IMR-90 (cell line): ENCODE measurements around the gene ZNF571. TPM values are rescaled to one million over a fixed set of nuclear protein-coding genes. Genes with fewer than 3 reads are reported as not detected.

Source experiments
- ATAC-seq: fragments of 200-7000 bp; cut with Tn5 transposase; 2 replicates; pipeline ENCODE4 v1.9.1; 2020; ENCODE audit warnings: low read depth, mild to moderate bottlenecking, moderate library complexity
- BruUV-seq: library from RNA; stranded (reverse); fragments of 400-500 nt; replicated peaks from 2 replicates; lab custom pipeline; 2021; lab: Mats Ljungman, UMichigan
- CTCF ChIA-PET: fragments of 300-600 bp; formaldehyde crosslinking; extraction: SDS; loops from one replicate; lab custom pipeline; 2021; ENCODE audit warnings: antibody characterized with exemption; lab: Yijun Ruan, JAX
- POLR2A ChIA-PET: fragments of 300-600 bp; sonication (Branson Sonifier 250); formaldehyde crosslinking; loops from one replicate; lab custom pipeline; 2022; ENCODE audit warnings: antibody characterized with exemption; ENCODE audit not compliant: unreplicated experiment; lab: Charles Lee
- DNase-seq: peaks from one replicate; pipeline ENCODE4 v3.0.0; 2013
- H2AFZ ChIP-seq: replicated peaks from 2 replicates; pipeline ENCODE3; 2013; ENCODE audit warnings: low read length, mild to moderate bottlenecking; ENCODE audit not compliant: poor library complexity
- H2AK5ac ChIP-seq: 2 replicates; pipeline ENCODE4 v1.6.1; 2013; ENCODE audit warnings: low read depth, low read length, inconsistent platforms
- H2AK9ac ChIP-seq: replicated peaks from 2 replicates; pipeline ENCODE3; 2013; ENCODE audit warnings: mild to moderate bottlenecking, low read depth, low read length, moderate library complexity; ENCODE audit not compliant: poor library complexity
- H2BK120ac ChIP-seq: 2 replicates; pipeline ENCODE4 v1.6.1; 2013; ENCODE audit warnings: low read depth, low read length, inconsistent platforms
- H2BK15ac ChIP-seq: 3 replicates; pipeline ENCODE4 v1.6.1; 2013; ENCODE audit warnings: low read depth, low read length, inconsistent platforms
- H2BK20ac ChIP-seq: 2 replicates; pipeline ENCODE4 v1.6.1; 2013; ENCODE audit warnings: low read depth, mild to moderate bottlenecking, inconsistent platforms, low read length, moderate library complexity
- H2BK5ac ChIP-seq: 2 replicates; pipeline ENCODE4 v1.6.1; 2013; ENCODE audit warnings: mild to moderate bottlenecking, low read depth, low read length, inconsistent platforms; ENCODE audit not compliant: poor library complexity, severe bottlenecking
- H3K14ac ChIP-seq: replicated peaks from 2 replicates; pipeline ENCODE4 v1.6.1; 2013; ENCODE audit warnings: low read depth, low read length, inconsistent platforms
- H3K18ac ChIP-seq: 2 replicates; pipeline ENCODE4 v1.6.1; 2013; ENCODE audit warnings: low read depth, low read length, control low read depth
- H3K23ac ChIP-seq: 2 replicates; pipeline ENCODE4 v1.6.1; 2013; ENCODE audit warnings: low read depth, low read length, inconsistent platforms
- H3K27ac ChIP-seq: 2 replicates; pipeline ENCODE4 v1.5.1; 2013; ENCODE audit warnings: mild to moderate bottlenecking, control low read depth, low read length; ENCODE audit not compliant: insufficient read depth
- H3K27me3 ChIP-seq: 2 replicates; pipeline ENCODE4 v1.6.1; 2013; ENCODE audit warnings: low read length; ENCODE audit not compliant: control insufficient read depth, insufficient read depth
- H3K36me3 ChIP-seq: 2 replicates; pipeline ENCODE4 v1.6.1; 2013; ENCODE audit warnings: low read length, mixed read lengths; ENCODE audit not compliant: control insufficient read depth, insufficient read depth
- H3K4ac ChIP-seq: 2 replicates; pipeline ENCODE4 v1.6.1; 2013; ENCODE audit warnings: low read depth, low read length, inconsistent platforms
- H3K4me1 ChIP-seq: 2 replicates; pipeline ENCODE4 v1.6.1; 2013; ENCODE audit warnings: low read length, mixed read lengths; ENCODE audit not compliant: control insufficient read depth, insufficient read depth
- H3K4me2 ChIP-seq: 2 replicates; pipeline ENCODE4 v1.6.1; 2013; ENCODE audit warnings: low read depth, mild to moderate bottlenecking, control low read depth, low read length, moderate library complexity
- H3K4me3 ChIP-seq: 2 replicates; pipeline ENCODE4 v1.5.1; 2013; ENCODE audit warnings: low read depth, mild to moderate bottlenecking, control low read depth, low read length, moderate library complexity; ENCODE audit not compliant: insufficient read depth
- H3K56ac ChIP-seq: 2 replicates; pipeline ENCODE4 v1.6.1; 2013; ENCODE audit warnings: low read length, inconsistent platforms; ENCODE audit not compliant: insufficient read depth; ENCODE audit errors: extremely low read depth
- H3K79me1 ChIP-seq, 2 experiments: 2 replicates each; pipeline ENCODE4 v1.6.1; 2013; ENCODE audit warnings: low read length in 2 of 2, inconsistent platforms in 1 of 2, low read depth in 1 of 2
- H3K9ac ChIP-seq: 2 replicates; pipeline ENCODE4 v1.6.1; 2013; ENCODE audit warnings: low read depth, low read length, control low read depth
- H3K9me1 ChIP-seq: 2 replicates; pipeline ENCODE4 v1.6.1; 2013; ENCODE audit warnings: low read length, inconsistent platforms; ENCODE audit not compliant: insufficient read depth
- H3K9me3 ChIP-seq: 2 replicates; pipeline ENCODE4 v1.6.1; 2013; ENCODE audit warnings: low read length; ENCODE audit not compliant: control insufficient read depth, insufficient read depth
- H4K20me1 ChIP-seq: 2 replicates; pipeline ENCODE4 v1.6.1; 2013; ENCODE audit warnings: low read length, inconsistent platforms; ENCODE audit not compliant: insufficient read depth
- H4K5ac ChIP-seq: 2 replicates; pipeline ENCODE4 v1.6.1; 2013; ENCODE audit warnings: mild to moderate bottlenecking, low read depth, low read length, control low read depth
- H4K8ac ChIP-seq, 2 experiments: 2 replicates each; pipeline ENCODE4 v1.6.1; 2013; ENCODE audit warnings: low read depth in 2 of 2, low read length in 2 of 2, control low read depth in 1 of 2, inconsistent platforms in 1 of 2
- H4K91ac ChIP-seq: 2 replicates; pipeline ENCODE4 v1.6.1; 2013; ENCODE audit warnings: low read depth, low read length, inconsistent platforms; ENCODE audit not compliant: insufficient read depth
- BHLHE40 ChIP-seq: fragments of 150-350 bp; IDR thresholded peaks from 2 replicates; pipeline ENCODE4 v1.6.1; 2016; ENCODE audit warnings: mild to moderate bottlenecking, low read depth, low read length
- CHD1 ChIP-seq: IDR thresholded peaks from 2 replicates; pipeline ENCODE4 v1.6.1; 2012; ENCODE audit warnings: low read depth, low read length, improper control_type of control experiment
- CTCF ChIP-seq: conservative IDR thresholded peaks from 2 replicates; pipeline ENCODE4 v1.5.1; 2012; ENCODE audit warnings: mild to moderate bottlenecking, low read depth, low read length, improper control_type of control experiment
- ELK1 ChIP-seq: fragments of 150-350 bp; IDR thresholded peaks from 2 replicates; pipeline ENCODE4 v1.6.1; 2016; ENCODE audit warnings: low read depth, mild to moderate bottlenecking, low read length, moderate library complexity, borderline replicate concordance
- FOS ChIP-seq: fragments of 150-350 bp; IDR thresholded peaks from 2 replicates; pipeline ENCODE4 v1.6.1; 2016; ENCODE audit warnings: low read depth, low read length
- MAFK ChIP-seq: IDR thresholded peaks from 2 replicates; pipeline ENCODE4 v1.6.1; 2012; ENCODE audit warnings: low read depth, low read length, improper control_type of control experiment
- MAZ ChIP-seq: IDR thresholded peaks from 2 replicates; pipeline ENCODE4 v1.6.1; 2012; ENCODE audit warnings: low read depth, mild to moderate bottlenecking, low read length, improper control_type of control experiment, moderate library complexity, borderline replicate concordance
- MXI1 ChIP-seq: IDR thresholded peaks from 2 replicates; pipeline ENCODE4 v1.6.1; 2012; ENCODE audit warnings: low read depth, mild to moderate bottlenecking, low read length, moderate library complexity, borderline replicate concordance
- NFE2L2 ChIP-seq: fragments of 150-350 bp; IDR thresholded peaks from 2 replicates; pipeline ENCODE4 v1.6.1; 2016; ENCODE audit warnings: low read depth, mild to moderate bottlenecking, low read length
- POLR2A ChIP-seq: IDR thresholded peaks from 2 replicates; pipeline ENCODE4 v1.6.1; 2012; ENCODE audit warnings: mild to moderate bottlenecking, low read depth, low read length
- RAD21 ChIP-seq: IDR thresholded peaks from 2 replicates; pipeline ENCODE4 v1.6.1; 2012; ENCODE audit warnings: low read length, improper control_type of control experiment
- RCOR1 ChIP-seq: IDR thresholded peaks from 2 replicates; pipeline ENCODE4 v1.6.1; 2012; ENCODE audit warnings: mild to moderate bottlenecking, low read length, improper control_type of control experiment; ENCODE audit not compliant: insufficient replicate concordance
- RFX5 ChIP-seq: IDR thresholded peaks from 2 replicates; pipeline ENCODE4 v1.8.0; 2012; ENCODE audit warnings: low read depth, mild to moderate bottlenecking, low read length, moderate library complexity
- SMC3 ChIP-seq: fragments of 150-350 bp; IDR thresholded peaks from 2 replicates; pipeline ENCODE4 v1.6.1; 2016; ENCODE audit warnings: low read depth, mild to moderate bottlenecking, antibody characterized with exemption, low read length, moderate library complexity
- USF2 ChIP-seq: fragments of 150-350 bp; IDR thresholded peaks from 2 replicates; pipeline ENCODE4 v1.6.1; 2017; ENCODE audit warnings: mild to moderate bottlenecking, antibody characterized with exemption, low read length, low read depth
- WGBS, 2 experiments: methylation state at CpG; one replicate each; pipeline versions ENCODE4 v1.1.5 to v1.1.7; 2013; ENCODE audit warnings: missing lambda C conversion rate in 2 of 2; ENCODE audit not compliant: insufficient read length in 1 of 2; ENCODE audit errors: extremely low coverage in 2 of 2; 5-methylcytosine and 5-hydroxymethylcytosine counted together
- dilution Hi-C: fragments of 300-500 bp; cut with HindIII; formaldehyde crosslinking; loops from one replicate; pipeline ENCODE4 v1.14.3; 2018; ENCODE audit warnings: low sequenced_read_pairs; ENCODE audit not compliant: unreplicated experiment
- in situ Hi-C: fragments of 300-500 bp; cut with MboI; formaldehyde crosslinking; loops from 3 replicates; pipeline ENCODE4 v1.14.3; 2019; ENCODE audit warnings: low sequenced_read_pairs, inconsistent platforms, mixed read lengths
- intact Hi-C: fragments of 100-400 bp; cut with micrococcal nuclease; formaldehyde crosslinking; loops from 2 replicates; pipeline ENCODE4 v1.10.0; 2022
- polyA plus RNA-seq, 3 experiments: library from polyadenylated mRNA; depleted of rRNA; stranded (reverse); fragments of >200 nt; gene quantifications; 2 replicates each; pipeline ENCODE4 v1.2.3, GENCODE V29; 2012; ENCODE audit warnings: low replicate concordance in 1 of 3
- total RNA-seq: library from RNA; depleted of rRNA; stranded (reverse); fragments of >200 nt; gene quantifications from 2 replicates; pipeline ENCODE4 v1.2.3, GENCODE V29; 2012

The ZNF571 gene
- total and polyA plus RNA-seq, 2 of the 4 experiments (the other 2 are of a cell fraction) = 0.82 to 2.2 TPM

- no peaks in the 10 kb centered on the region for H3K79me1 ChIP-seq
- H3K27me3 ChIP-seq = no peaks in the 10 kb centered on the region
- no peak for ATAC-seq
- no CpG with 5 or more reads among the region's 11 CpGs for WGBS, 2 experiments
- no peak overlapping the region for H2BK120ac ChIP-seq
- H2AFZ ChIP-seq = no peak overlapping the region
- TSS peak; percentile 33 for BruUV-seq
- H3K4me2 ChIP-seq = no peak overlapping the region
- H4K91ac ChIP-seq = no peak overlapping the region
- DNase-seq = no peak
- intact Hi-C loops = no loop called here
- no peak overlapping the region for H4K8ac ChIP-seq
- no peak overlapping the region for H3K9ac ChIP-seq
- no peak overlapping the region for H4K5ac ChIP-seq
- peaks cover 15% of the 10 kb centered on the region for H3K36me3 ChIP-seq
- no peak overlapping the region for H3K23ac ChIP-seq
- H3K18ac ChIP-seq = no peak overlapping the region
- no peak overlapping the region for H3K27ac ChIP-seq
- H3K9me3 ChIP-seq = peaks cover 51% of the 10 kb centered on the region
- H3K4me3 ChIP-seq = no peak overlapping the region
- no peak overlapping the region for H2AK9ac ChIP-seq
- CTCF ChIA-PET = no interaction called here
- in situ Hi-C loops = no loop called here
- POLR2A ChIA-PET = no interaction called here
- H3K9me1 ChIP-seq = no peaks in the 10 kb centered on the region
- H2BK15ac ChIP-seq = no peak overlapping the region
- no peaks in the 10 kb centered on the region for H3K4me1 ChIP-seq
- H4K20me1 ChIP-seq = no peaks in the 10 kb centered on the region
- dilution Hi-C loops = no loop called here
- no peak overlapping the region for H2AK5ac ChIP-seq
- no peak overlapping the region for H3K56ac ChIP-seq
- no peak overlapping the region for H3K14ac ChIP-seq
- H2BK5ac ChIP-seq = no peak overlapping the region
- no peak overlapping the region for H3K4ac ChIP-seq
- no peak overlapping the region for H2BK20ac ChIP-seq
- TF ChIP-seq SMC3 (no peak), RAD21 (no peak), POLR2A (no peak), FOS (no peak), CHD1 (no peak), MAFK (no peak), BHLHE40 (no peak), MXI1 (no peak), USF2 (no peak), RFX5 (no peak), RCOR1 (no peak), ELK1 (no peak), MAZ (no peak), CTCF (no peak), NFE2L2 (no peak)
Observed at GRCh38 chr19:37635076-37636056, 40.8 kb upstream of the ZNF571 start.
